Mesenchymal stem cell (in vitro differentiated cells and primary cell): ENCODE measurements around the gene AK5.
"Not testable (repeated sequence)": the region's sequence is repeated elsewhere in the genome, so short reads cannot be mapped to it uniquely, and the experiment has no call there.

Source experiments
- DNase-seq: peaks from one replicate; pipeline ENCODE4 v3.0.0-alpha.2; 2013
- H2AFZ ChIP-seq: one replicate; pipeline ENCODE4 v1.6.1; 2013; ENCODE audit warnings: low read depth, mild to moderate bottlenecking, control low read depth, inconsistent platforms, low read length, moderate library complexity
- H2AK5ac ChIP-seq: 2 replicates; pipeline ENCODE4 v1.6.1; 2013; ENCODE audit warnings: low read length, moderate library complexity, mild to moderate bottlenecking, inconsistent platforms; ENCODE audit not compliant: severe bottlenecking
- H2BK120ac ChIP-seq: one replicate; pipeline ENCODE4 v1.6.1; 2013; ENCODE audit warnings: low read depth, mild to moderate bottlenecking, inconsistent platforms, low read length, moderate library complexity
- H2BK12ac ChIP-seq, 2 experiments: one replicate each; pipeline ENCODE4 v1.6.1; 2013; ENCODE audit warnings: inconsistent platforms in 2 of 2, low read length in 2 of 2, mild to moderate bottlenecking in 2 of 2, moderate library complexity in 2 of 2, control low read depth in 1 of 2
- H2BK15ac ChIP-seq: one replicate; pipeline ENCODE4 v1.6.1; 2013; ENCODE audit warnings: mild to moderate bottlenecking, low read depth, inconsistent platforms; ENCODE audit not compliant: poor library complexity, severe bottlenecking
- H2BK5ac ChIP-seq: 2 replicates; pipeline ENCODE4 v1.6.1; 2013; ENCODE audit warnings: low read depth, mild to moderate bottlenecking, low read length, control low read depth, inconsistent platforms; ENCODE audit not compliant: poor library complexity, severe bottlenecking
- H3K14ac ChIP-seq, 2 experiments: one replicate each; pipeline ENCODE4 v1.6.1; 2013; ENCODE audit warnings: inconsistent platforms in 2 of 2, low read length in 2 of 2, control low read depth in 1 of 2, mild to moderate bottlenecking in 1 of 2, moderate library complexity in 1 of 2
- H3K18ac ChIP-seq, 2 experiments: one replicate each; pipeline ENCODE4 v1.6.1; 2013; ENCODE audit warnings: inconsistent platforms in 2 of 2, low read length in 2 of 2, control low read depth in 1 of 2, low read depth in 1 of 2, mild to moderate bottlenecking in 1 of 2
- H3K23ac ChIP-seq, 2 experiments: one replicate each; pipeline ENCODE4 v1.6.1; 2013; ENCODE audit warnings: inconsistent platforms in 2 of 2, low read length in 2 of 2, mild to moderate bottlenecking in 2 of 2, moderate library complexity in 2 of 2, control low read depth in 1 of 2
- H3K27ac ChIP-seq: 2 replicates; pipeline ENCODE4 v1.5.1; 2013; ENCODE audit warnings: mild to moderate bottlenecking, moderate library complexity, low read length, control low read depth, inconsistent platforms; ENCODE audit not compliant: poor library complexity, severe bottlenecking
- H3K27me3 ChIP-seq, 2 experiments: 2 replicates each; pipeline versions ENCODE4 v1.6.1 to v1.7.0; 2013; ENCODE audit warnings: low read length in 2 of 2, mild to moderate bottlenecking in 2 of 2, moderate library complexity in 2 of 2, control low read depth in 1 of 2, inconsistent platforms in 1 of 2; ENCODE audit not compliant: control insufficient read depth in 1 of 2, insufficient read depth in 1 of 2
- H3K36me3 ChIP-seq, 2 experiments: 2 replicates each; pipeline versions ENCODE4 v1.6.1 to v1.7.0; 2013; ENCODE audit warnings: low read length in 2 of 2, control low read depth in 1 of 2, inconsistent platforms in 1 of 2, low read depth in 1 of 2, mild to moderate bottlenecking in 1 of 2; ENCODE audit not compliant: insufficient read depth in 2 of 2, control insufficient read depth in 1 of 2
- H3K4ac ChIP-seq, 2 experiments: one replicate each; pipeline ENCODE4 v1.6.1; 2013; ENCODE audit warnings: inconsistent platforms in 2 of 2, low read length in 2 of 2, mild to moderate bottlenecking in 2 of 2, moderate library complexity in 2 of 2, control low read depth in 1 of 2, low read depth in 1 of 2
- H3K4me1 ChIP-seq: 2 replicates; pipeline ENCODE4 v1.6.1; 2013; ENCODE audit warnings: low read depth, low read length, control low read depth; ENCODE audit not compliant: control insufficient read depth, insufficient read depth
- H3K4me2 ChIP-seq: 2 replicates; pipeline ENCODE4 v1.6.1; 2013; ENCODE audit warnings: low read length, mild to moderate bottlenecking, inconsistent platforms; ENCODE audit not compliant: poor library complexity, severe bottlenecking
- H3K4me3 ChIP-seq, 2 experiments: 2 replicates each; pipeline versions ENCODE4 v1.5.1 to v1.7.0; 2013; ENCODE audit warnings: low read length in 2 of 2, mild to moderate bottlenecking in 2 of 2, control low read depth in 1 of 2, low read depth in 1 of 2; ENCODE audit not compliant: insufficient read depth in 1 of 2
- H3K79me1 ChIP-seq: replicated peaks from 2 replicates; pipeline ENCODE4 v1.6.1; 2013; ENCODE audit warnings: mild to moderate bottlenecking, control low read depth, low read length, inconsistent platforms; ENCODE audit not compliant: poor library complexity, severe bottlenecking
- H3K9ac ChIP-seq: 2 replicates; pipeline ENCODE4 v1.7.0; 2013; ENCODE audit warnings: mild to moderate bottlenecking, low read length, moderate library complexity
- H3K9me3 ChIP-seq: 2 replicates; pipeline ENCODE4 v1.7.0; 2013; ENCODE audit warnings: mild to moderate bottlenecking, low read length; ENCODE audit not compliant: control insufficient read depth
- H4K8ac ChIP-seq: one replicate; pipeline ENCODE4 v1.6.1; 2013; ENCODE audit warnings: inconsistent platforms, mild to moderate bottlenecking, low read length, moderate library complexity
- H4K91ac ChIP-seq: one replicate; pipeline ENCODE4 v1.6.1; 2013; ENCODE audit warnings: mild to moderate bottlenecking, low read length, inconsistent platforms
- WGBS: methylation state at CpG from one replicate; pipeline ENCODE4 v1.1.7; 2013; ENCODE audit warnings: mixed read lengths; 5-methylcytosine and 5-hydroxymethylcytosine counted together

Gene AK5

DNA sequence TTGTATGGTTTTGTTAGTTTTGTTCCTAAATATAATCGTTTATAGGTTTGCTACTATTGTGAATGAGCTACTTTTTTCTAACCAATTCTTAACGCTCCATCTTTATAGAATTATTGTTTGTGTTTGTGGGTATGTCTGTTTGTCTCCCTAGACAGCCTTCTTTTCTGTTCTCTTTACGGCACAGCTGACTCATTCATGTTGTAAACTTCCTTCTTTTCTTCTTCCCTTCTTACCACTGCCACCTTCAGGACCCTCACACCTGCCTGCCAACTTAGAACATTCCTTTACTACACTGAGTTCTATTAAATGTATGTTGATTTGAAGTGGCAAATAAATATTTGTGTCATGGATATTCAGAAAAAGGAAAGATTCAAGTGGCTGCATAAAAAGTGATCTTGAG is 29.1 kb downstream of the AK5 start:
- Histone ChIP-seq H3K4me1 (peaks cover under 1% of the 10 kb centered on the region), H3K27ac (no peak overlapping the region), H3K14ac (no peak overlapping the region), H3K4me2 (no peak overlapping the region), H3K4me3 (no peak overlapping the region), H4K8ac (no peak overlapping the region), H3K9ac (no peak overlapping the region), H2AFZ (no peak overlapping the region), H3K27me3 (no peaks in the 10 kb centered on the region), H2AK5ac (no peak overlapping the region), H3K23ac (no peak overlapping the region), H2BK120ac (no peak overlapping the region), H3K4ac (no peak overlapping the region), H2BK12ac (no peak overlapping the region), H3K9me3 (no peaks in the 10 kb centered on the region), H2BK15ac (no peak overlapping the region), H2BK5ac (no peak overlapping the region), H3K18ac (no peak overlapping the region), H4K91ac (no peak overlapping the region), H3K36me3 (peaks cover 0 to 4% of the 10 kb centered on the region in 2 experiments), H3K79me1 (peaks cover 18% of the 10 kb centered on the region)
- DNase-seq = no peak
- no CpG with 5 or more reads among the region's 3 CpGs for WGBS

GRCh38 chr1:77312364-77312763 is 30.5 kb downstream of the AK5 start:
- H3K23ac ChIP-seq, H2BK12ac ChIP-seq, H4K8ac ChIP-seq, H3K27me3 ChIP-seq, H3K27ac ChIP-seq, H2BK5ac ChIP-seq, H2BK15ac ChIP-seq, H3K4ac ChIP-seq, H3K9ac ChIP-seq, H3K4me2 ChIP-seq, H2BK120ac ChIP-seq, H3K9me3 ChIP-seq, H3K4me1 ChIP-seq, H2AFZ ChIP-seq, H3K4me3 ChIP-seq, H3K14ac ChIP-seq, H2AK5ac ChIP-seq, H4K91ac ChIP-seq, H3K36me3 ChIP-seq: not testable (repeated sequence)
- Histone ChIP-seq H3K18ac (peak overlapping the region in 1 of 2 experiments; percentile 12), H3K79me1 (peaks cover 21% of the 10 kb centered on the region)
- peak; percentile 18 for DNase-seq
- WGBS = 100% methylated on average over 3 of the region's 5 CpGs

GRCh38 chr1:77313491-77313890 is 31.7 kb downstream of the AK5 start:
- Histone ChIP-seq H3K36me3 (peaks cover 0 to 4% of the 10 kb centered on the region in 2 experiments), H3K18ac (no peak overlapping the region), H3K9ac (no peak overlapping the region), H3K27me3 (no peaks in the 10 kb centered on the region), H3K14ac (no peak overlapping the region), H2AFZ (no peak overlapping the region), H3K4me3 (no peak overlapping the region), H2BK15ac (no peak overlapping the region), H3K23ac (no peak overlapping the region), H3K27ac (no peak overlapping the region), H2AK5ac (no peak overlapping the region), H3K4me2 (no peak overlapping the region), H2BK12ac (no peak overlapping the region), H2BK5ac (no peak overlapping the region), H4K91ac (peak overlapping the region; percentile 54), H3K4me1 (peaks cover 2% of the 10 kb centered on the region), H4K8ac (peak overlapping the region; percentile 62), H2BK120ac (no peak overlapping the region), H3K79me1 (peaks cover 15% of the 10 kb centered on the region), H3K4ac (no peak overlapping the region), H3K9me3 (no peaks in the 10 kb centered on the region)
- 77% methylated on average over 8 of the region's 8 CpGs for WGBS
- DNase-seq = peak; percentile 28

DNA sequence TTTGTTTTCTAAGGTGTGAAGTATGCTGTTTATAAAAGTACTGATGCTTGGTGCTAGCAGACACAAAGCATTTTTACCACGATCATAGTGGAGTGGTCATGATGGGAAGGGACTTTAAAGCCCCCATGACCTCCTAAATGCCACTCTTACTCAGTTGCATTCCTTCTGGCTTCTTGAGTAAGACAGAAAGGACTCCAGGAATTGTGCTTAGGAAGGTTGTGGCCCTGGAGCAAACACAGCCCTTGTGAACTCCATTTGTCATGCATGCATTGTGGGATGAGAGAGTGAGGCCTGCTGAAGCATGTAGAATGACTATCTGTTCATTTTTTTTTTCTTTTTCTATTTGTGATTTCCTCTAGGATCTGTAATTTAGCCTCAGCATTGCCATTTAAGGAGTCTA is 34.2 kb downstream of the AK5 start:
- no peak overlapping the region for H2BK15ac ChIP-seq
- H3K14ac ChIP-seq = no peak overlapping the region
- no peak overlapping the region for H3K9ac ChIP-seq
- peaks cover 0 to 4% of the 10 kb centered on the region in 2 experiments for H3K36me3 ChIP-seq
- H2BK5ac ChIP-seq = no peak overlapping the region
- no peak overlapping the region for H4K8ac ChIP-seq
- H3K9me3 ChIP-seq = no peaks in the 10 kb centered on the region
- no peak overlapping the region for H4K91ac ChIP-seq
- H2AK5ac ChIP-seq = no peak overlapping the region
- H3K4me1 ChIP-seq = peaks cover 3% of the 10 kb centered on the region
- H2AFZ ChIP-seq = no peak overlapping the region
- H3K27me3 ChIP-seq = no peaks in the 10 kb centered on the region
- WGBS = no CpG with 5 or more reads among the region's 1 CpG
- no peak overlapping the region for H3K4ac ChIP-seq
- H3K18ac ChIP-seq = peak overlapping the region in 1 of 2 experiments; percentile 60
- no peak overlapping the region for H2BK12ac ChIP-seq
- H2BK120ac ChIP-seq = no peak overlapping the region
- H3K27ac ChIP-seq = peak overlapping the region; percentile 52
- H3K23ac ChIP-seq = no peak overlapping the region
- H3K4me2 ChIP-seq = no peak overlapping the region
- H3K4me3 ChIP-seq = no peak overlapping the region
- peaks cover 15% of the 10 kb centered on the region for H3K79me1 ChIP-seq
- peak; percentile 56 for DNase-seq
